NCI-H1694 (cell line): ENCODE measurements around the gene PLCB4.

Source experiments
- DNase-seq: peaks from one replicate; lab custom pipeline; 2025; lab: John Stamatoyannopoulos, UW

PLCB4 gene

DNA sequence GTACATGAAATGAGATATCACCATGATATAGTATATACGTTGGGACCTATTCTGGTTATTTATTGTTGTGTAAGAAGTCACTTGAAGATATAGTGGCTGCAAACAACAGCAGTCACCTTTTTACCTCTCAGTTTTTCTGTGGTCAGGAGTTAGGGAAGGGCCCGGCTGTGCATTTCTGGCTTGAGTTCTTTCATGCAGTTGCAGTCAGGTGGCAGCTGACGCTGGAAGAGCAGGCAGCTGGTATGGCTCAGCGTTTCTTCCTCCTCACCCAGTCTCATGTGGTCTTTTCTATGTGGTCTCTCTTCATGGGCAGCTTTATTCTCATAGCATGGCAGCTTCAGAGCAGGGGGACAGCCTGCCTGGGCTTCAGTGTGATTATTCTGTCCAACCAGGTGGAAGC, 154.4 kb downstream of the PLCB4 start:
- no peak for DNase-seq

DNA sequence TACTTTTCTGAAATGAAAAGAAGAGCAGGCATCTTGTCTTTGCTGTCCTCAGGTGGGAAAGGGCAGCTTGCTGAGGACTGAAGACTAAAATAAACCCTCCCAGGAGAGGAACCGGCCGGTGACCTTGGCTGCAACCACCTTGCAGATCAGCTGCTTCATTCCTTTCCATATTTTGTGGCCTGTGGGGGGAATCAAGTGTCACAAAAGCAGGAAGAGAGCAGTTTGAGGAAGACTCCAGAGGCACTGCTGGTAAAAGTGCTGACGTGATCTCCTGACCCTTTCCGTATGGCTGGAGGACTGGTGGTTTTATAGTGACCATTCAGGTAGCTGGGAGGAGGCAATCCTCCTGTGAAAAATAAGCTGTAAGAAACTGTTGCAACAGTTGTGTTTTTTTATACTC, 157.0 kb downstream of the PLCB4 start:
- DNase-seq = no peak

DNA sequence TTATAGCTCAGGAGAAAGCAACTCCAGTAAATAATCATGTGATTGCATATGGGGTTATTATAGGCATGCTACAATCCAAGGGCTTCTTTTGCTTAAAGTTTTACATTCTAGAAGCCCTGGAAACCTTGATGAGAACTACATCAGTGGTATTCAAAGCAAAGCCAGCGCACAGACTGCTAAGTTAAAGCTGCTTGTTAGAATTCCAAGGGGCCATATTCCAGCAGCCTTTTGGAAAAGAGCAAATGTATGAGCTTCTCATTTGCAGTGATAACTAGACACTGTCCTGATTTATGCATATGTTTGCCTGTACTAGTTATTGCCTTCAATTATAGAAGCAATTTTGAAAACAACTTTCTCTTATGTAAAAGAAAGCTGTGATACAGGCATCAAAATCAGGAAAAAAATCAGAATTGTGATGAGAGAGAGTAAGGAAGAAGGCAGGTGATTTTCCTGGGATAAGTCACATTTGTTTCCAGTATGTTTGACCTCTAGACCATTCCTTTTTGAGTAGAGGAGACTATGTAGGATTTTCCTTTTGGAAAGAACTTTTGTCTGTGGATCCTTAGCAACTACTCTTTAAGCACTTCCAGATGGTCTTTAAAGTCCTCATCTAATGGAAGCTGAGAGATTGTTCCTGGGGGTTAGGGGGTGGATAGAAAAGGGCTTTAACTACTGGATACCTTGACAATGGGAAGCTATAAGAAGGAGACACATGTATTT, 159.2 kb downstream of the PLCB4 start:
- no peak for DNase-seq

- no peak for DNase-seq
Observed at GRCh38 chr20:9228774-9229450, 160.0 kb downstream of the PLCB4 start.

DNA sequence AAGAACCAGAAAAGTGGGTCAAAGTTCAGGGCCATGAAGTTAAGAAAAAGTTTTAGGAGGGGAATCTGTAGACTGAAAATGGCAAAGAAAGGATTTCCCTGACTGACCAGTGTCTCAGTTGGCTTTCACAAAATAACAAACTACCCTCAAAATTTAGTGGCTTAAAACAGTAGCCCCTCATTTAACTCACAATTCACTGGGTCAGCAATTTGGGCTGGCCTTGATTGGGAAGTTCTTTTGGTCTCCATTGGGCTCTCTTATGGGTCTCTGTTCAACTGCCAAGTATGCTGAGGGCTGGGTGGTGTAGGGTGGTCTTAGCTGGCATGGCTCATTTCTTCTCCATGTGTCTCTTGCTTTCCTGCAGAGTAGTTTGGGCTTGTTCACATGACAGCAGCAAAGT, 161.5 kb downstream of the PLCB4 start:
- no peak for DNase-seq

DNA sequence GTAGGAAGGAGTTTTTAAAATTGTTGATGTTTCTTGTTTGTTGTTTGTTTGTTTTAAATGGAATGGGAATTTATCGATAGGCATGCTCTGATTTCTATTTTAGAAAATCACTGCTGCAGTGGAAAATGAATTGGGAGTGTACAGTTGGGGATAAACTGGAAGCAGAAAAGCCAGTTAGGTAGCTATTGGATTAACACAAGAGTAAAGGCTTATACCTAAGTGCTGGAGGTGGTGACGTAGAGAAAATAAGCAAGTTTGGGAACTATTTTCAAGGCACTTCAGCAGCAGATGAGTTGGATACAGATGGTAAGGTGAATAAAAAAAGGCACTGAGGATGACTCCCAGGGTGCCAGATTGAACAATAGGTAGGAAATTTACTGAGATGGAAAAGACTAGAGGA, 164.9 kb downstream of the PLCB4 start:
- DNase-seq = no peak

- no peak for DNase-seq
Observed at GRCh38 chr20:9235518-9235917, 166.6 kb downstream of the PLCB4 start.

GRCh38 chr20:9236458-9236857, 167.6 kb downstream of the PLCB4 start:
- no peak for DNase-seq

DNA sequence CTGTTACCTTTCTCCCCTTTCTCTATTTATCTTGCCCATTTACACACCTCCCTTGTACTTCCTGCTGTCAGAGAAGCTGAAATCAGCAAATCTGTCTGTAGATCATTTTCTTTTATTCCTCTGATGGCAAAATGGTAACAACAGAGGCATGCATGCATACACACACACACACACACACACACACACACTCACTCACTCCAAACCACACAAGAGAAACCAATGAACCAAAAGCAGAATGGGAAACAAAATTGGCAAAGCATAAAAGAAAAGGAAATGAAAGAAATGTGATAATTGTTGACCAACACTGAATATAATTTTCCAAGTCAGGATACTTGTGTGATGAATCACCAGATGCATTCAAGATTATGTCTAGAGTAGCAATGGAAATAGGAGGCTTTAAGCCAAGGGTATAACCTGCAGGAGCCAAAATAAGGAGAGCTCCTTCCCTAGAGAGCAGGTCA, 172.4 kb downstream of the PLCB4 start:
- DNase-seq = no peak

DNA sequence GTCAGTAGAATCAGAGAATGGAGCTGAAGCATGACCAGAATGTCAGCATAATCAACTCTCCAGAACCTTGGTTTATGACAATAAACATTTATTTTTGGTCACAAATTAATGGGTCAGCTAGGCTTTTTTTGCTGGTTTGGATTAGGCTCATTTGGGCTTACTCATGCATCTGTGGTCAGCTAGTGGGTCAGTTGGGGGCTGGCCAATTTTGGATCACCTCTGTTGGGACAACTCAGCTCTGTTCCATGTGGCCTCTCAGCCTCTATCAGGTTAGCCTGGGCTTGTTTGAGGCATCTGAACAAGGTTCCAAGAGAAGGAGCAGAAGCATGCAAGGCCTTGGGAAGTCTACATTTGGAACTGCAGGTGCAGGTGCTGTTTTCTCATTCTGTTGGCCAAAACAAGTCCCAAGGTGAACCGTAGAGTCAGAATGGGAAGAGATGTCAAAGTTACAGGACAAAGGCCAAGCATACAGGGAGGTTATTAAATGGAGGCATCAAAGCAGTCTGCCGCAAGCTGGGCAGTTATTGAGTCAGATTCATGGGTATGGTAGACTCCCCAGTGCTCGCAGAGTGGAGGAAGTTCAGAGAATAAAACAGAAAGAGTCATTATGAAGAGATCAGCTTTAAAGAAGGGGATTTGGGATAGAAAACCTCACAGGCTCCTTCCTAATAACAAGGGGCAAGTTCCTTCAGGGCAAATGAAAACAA, 173.0 kb downstream of the PLCB4 start:
- no peak for DNase-seq

GRCh38 chr20:9243986-9244385, 175.1 kb downstream of the PLCB4 start:
- DNase-seq = no peak

- no peak for DNase-seq
Observed at GRCh38 chr20:9244811-9245210, 175.9 kb downstream of the PLCB4 start.

DNA sequence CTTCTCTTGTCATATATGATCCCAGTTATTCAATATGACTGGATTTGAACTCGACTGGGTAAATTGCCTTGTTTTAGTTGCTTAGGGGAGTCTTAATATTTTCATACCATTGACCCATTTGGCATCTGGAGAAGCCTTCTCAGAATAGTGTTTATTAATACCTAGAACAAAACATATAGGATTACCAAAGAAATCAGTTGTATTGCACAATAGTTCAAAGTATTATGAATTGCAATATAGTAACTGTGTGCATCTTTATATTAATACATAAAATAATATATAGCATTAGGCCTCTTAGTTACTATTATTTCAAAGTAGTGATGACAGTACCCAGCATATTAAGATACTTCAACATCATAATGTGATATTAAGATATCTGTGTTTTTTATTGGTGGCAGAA, 177.8 kb downstream of the PLCB4 start:
- DNase-seq = no peak

DNA sequence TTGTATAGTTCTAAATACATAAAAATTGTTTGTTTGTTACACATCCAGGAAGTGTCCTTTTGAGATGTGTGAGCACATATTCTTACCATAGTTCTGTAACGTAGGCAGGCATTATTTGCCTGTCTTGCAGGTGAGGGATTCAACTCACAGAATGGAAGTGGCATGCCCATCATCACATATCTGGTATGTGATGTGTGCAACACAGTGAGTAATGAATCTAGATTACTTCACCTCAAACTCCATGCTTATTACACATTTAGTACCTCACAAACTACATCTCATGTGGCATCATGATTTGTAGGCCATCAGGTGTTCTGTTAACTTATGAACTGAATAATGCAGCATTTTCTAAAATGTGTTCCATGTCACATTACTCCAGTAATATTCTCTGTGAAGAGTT, 181.6 kb downstream of the PLCB4 start:
- DNase-seq = no peak

- DNase-seq = no peak
Observed at GRCh38 chr20:9253006-9253539, 184.2 kb downstream of the PLCB4 start.

DNA sequence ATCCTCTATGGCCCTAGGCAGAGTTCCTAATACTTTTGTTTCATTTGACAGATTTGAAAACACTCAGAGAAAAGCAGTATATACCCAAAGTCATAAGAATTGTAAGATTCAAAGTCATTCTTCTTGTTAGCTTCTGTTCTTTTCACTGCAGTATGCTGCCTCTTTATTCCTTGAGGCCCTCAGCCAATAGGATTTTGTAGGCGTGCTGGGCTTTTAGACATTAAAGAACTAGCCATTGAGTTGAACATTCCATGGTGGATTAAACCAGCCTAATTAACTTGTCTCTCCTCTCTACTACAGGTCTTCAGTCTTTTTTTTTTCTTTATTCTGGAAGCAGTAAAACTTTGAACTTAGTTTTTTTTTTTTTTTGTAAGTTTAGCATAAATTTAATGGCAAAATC, 186.3 kb downstream of the PLCB4 start:
- DNase-seq = no peak

DNA sequence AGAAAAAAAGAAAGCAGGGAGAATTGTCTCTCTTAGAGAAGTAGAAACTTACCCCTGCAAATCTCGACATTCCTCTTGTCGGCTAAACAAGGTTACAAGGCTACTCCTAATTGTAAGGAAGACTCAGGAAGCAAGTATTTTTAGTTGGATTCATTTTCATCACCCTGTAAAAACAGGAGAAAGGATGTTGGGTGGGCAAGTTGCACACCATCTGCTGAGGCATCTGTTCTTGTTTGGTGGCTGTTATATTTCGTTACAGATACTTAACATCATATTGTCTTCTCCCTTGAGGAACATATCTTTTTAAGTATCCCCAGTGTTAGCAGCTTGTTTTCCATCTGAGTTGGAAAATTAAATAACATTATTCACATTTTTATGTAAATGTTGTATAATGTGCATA, 187.5 kb downstream of the PLCB4 start:
- DNase-seq = peak; percentile 73

DNA sequence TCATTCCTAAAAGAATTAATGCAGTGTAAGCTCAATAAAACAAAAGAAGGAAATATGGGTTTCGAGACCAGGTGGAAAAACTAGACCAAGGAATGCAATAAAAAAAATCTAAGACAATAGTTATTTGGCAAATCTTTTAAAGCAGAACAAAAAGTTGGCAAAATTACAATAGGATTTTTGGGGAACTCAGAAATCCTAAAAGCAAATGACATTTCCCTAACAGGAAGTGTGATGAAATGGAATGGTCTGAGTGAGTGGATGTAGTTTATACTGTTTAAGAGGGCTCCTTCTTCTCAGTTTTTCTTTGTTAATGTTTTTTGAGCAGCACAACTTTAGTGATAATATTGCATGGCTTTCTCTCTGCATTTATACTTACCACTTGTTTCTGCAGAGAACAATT, 190.0 kb downstream of the PLCB4 start:
- no peak for DNase-seq

DNA sequence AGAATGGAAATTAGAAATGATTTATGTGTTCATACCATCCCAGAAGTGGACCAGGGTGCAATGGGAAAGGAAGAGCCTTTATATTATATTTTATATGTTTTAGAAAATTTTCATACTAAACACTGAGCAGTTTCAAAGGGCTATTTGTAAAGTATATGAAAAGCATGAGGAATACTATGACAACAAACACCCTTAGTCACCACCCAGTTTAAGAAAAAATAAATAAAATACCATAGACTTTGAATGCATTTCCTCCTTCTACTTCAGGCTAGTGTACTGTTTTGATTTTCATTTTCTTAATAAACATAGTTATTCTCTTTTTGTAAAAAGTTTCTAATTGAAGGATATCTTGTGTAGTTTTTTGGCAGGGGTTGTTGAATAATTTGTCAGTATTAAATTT, 191.1 kb downstream of the PLCB4 start:
- DNase-seq = no peak

DNA sequence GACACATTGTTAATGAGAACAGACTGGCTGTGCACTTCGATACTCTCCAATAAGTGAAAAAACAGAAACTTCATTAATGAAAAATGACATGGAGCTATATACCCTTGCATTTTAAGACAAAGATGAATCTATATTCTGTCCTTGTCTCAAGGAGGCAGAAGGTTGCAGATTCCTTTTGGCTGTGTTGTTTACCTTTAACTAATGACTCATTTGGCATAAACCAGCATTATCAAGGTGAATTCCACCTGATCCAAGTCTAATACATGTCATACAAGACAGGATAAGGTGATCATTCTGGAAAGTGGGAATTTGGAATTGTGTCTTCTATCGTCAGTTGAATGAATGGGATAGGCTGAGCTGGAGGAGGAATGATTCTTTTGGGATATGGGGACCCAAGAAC, 192.9 kb downstream of the PLCB4 start:
- DNase-seq = no peak

DNA sequence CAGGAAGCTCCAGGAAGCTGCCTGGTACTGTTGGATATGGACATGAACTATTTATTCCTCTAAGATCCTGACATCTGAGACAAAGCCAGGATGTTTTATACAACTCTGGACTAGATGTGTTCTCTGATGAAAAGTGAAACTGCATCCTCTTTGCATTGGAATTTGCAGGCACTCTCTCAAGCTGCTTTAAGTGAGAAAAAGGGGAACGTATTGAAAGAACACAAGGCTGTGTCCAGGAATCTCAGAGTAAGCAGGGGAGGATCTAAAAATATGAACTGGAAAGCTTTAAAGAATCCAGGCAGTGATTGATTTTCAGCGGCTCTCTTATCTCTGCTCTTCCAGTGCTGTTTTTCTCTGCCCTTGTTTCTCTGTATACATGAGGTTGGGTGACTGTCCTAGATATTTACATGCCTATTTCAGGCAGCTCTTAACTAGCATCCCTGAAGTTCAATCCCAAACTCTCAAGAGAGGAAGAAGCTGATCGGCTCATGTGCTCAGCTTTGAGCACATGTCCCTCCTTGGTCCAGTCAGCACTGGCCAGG, 193.8 kb downstream of the PLCB4 start:
- no peak for DNase-seq

- no peak for DNase-seq
Observed at GRCh38 chr20:9269280-9269971, 200.5 kb downstream of the PLCB4 start.
